CD8-positive, alpha-beta memory T cell (primary cell): ENCODE measurements around the gene ZNG1C. TPM values are rescaled to one million over a fixed set of nuclear protein-coding genes. Genes with fewer than 3 reads are reported as not detected.
A peak's percentile ranks its signal among the peaks of the same experiment; 100 is the strongest.
"Not testable (repeated sequence)": the region's sequence is repeated elsewhere in the genome, so short reads cannot be mapped to it uniquely, and the experiment has no call there.

Experiments
- CTCF ChIA-PET: fragments of 350-600 bp; sonication (Branson Sonifier 250); formaldehyde crosslinking; loops from one replicate; lab custom pipeline; 2021; ENCODE audit warnings: antibody characterized with exemption; lab: Charles Lee
- POLR2A ChIA-PET: fragments of 350-600 bp; sonication (Branson Sonifier 250); formaldehyde crosslinking; loops from one replicate; lab custom pipeline; 2021; ENCODE audit warnings: antibody characterized with exemption; lab: Charles Lee
- DNase-seq, 5 donors: peaks; one replicate each; pipeline versions ENCODE4 v3.0.0 to v3.0.0-alpha.2; 2020 to 2022; ENCODE audit warnings: mixed read lengths in 1 of 5
- H3K27ac ChIP-seq: one replicate; pipeline ENCODE4 v1.7.0; 2013; ENCODE audit warnings: low read depth, mild to moderate bottlenecking, low read length, moderate library complexity
- H3K27me3 ChIP-seq: 2 replicates; pipeline ENCODE4 v1.7.0; 2013; ENCODE audit warnings: low read length, mild to moderate bottlenecking; ENCODE audit not compliant: insufficient read depth, poor library complexity, severe bottlenecking
- H3K36me3 ChIP-seq: 2 replicates; pipeline ENCODE4 v1.7.0; 2013; ENCODE audit warnings: mild to moderate bottlenecking, low read length, moderate library complexity; ENCODE audit not compliant: insufficient read depth
- H3K4me1 ChIP-seq: 2 replicates; pipeline ENCODE4 v1.7.0; 2013; ENCODE audit warnings: mild to moderate bottlenecking, low read length, moderate library complexity; ENCODE audit not compliant: insufficient read depth
- H3K4me3 ChIP-seq: 2 replicates; pipeline ENCODE4 v1.7.0; 2013; ENCODE audit warnings: mild to moderate bottlenecking, low read length
- H3K9me3 ChIP-seq: 2 replicates; pipeline ENCODE4 v1.7.0; 2013; ENCODE audit warnings: mild to moderate bottlenecking, low read length
- H3K27ac Mint-ChIP-seq, 8 donors: one replicate each; pipeline ENCODE4 v1.8.0; 2020 to 2021; ENCODE audit warnings: mixed read lengths in 8 of 8, mild to moderate bottlenecking in 6 of 8, inconsistent platforms in 3 of 8, moderate library complexity in 3 of 8
- H3K27me3 Mint-ChIP-seq, 2 donors: one replicate each; pipeline ENCODE4 v1.8.0; 2020 to 2021; ENCODE audit warnings: mixed read lengths in 2 of 2, mild to moderate bottlenecking in 1 of 2, moderate library complexity in 1 of 2
- H3K36me3 Mint-ChIP-seq, 3 donors: one replicate each; pipeline ENCODE4 v1.8.0; 2020 to 2021; ENCODE audit warnings: mixed read lengths in 3 of 3, inconsistent platforms in 1 of 3, mild to moderate bottlenecking in 1 of 3
- H3K4me1 Mint-ChIP-seq, 3 donors: one replicate each; pipeline ENCODE4 v1.8.0; 2020 to 2021; ENCODE audit warnings: mixed read lengths in 3 of 3, inconsistent platforms in 1 of 3, mild to moderate bottlenecking in 1 of 3
- H3K4me3 Mint-ChIP-seq, 7 donors: one replicate each; pipeline ENCODE4 v1.8.0; 2020 to 2021; ENCODE audit warnings: mixed read lengths in 7 of 7, mild to moderate bottlenecking in 6 of 7, moderate library complexity in 4 of 7, inconsistent platforms in 2 of 7
- H3K9me3 Mint-ChIP-seq, 5 donors: one replicate each; pipeline ENCODE4 v1.8.0; 2020 to 2022; ENCODE audit warnings: mixed read lengths in 5 of 5, mild to moderate bottlenecking in 3 of 5, moderate library complexity in 2 of 5, inconsistent platforms in 1 of 5
- polyA plus RNA-seq: library from polyadenylated mRNA; unstranded; fragments of 300-500 nt; fragmentation: Illumina TruSeq; gene quantifications from one replicate; pipeline ENCODE4 v1.2.3, GENCODE V29; 2021
- total RNA-seq, 2 experiments: library from RNA; stranded (reverse); gene quantifications; one replicate each; pipeline ENCODE4 v1.2.3, GENCODE V29; 2021

ZNG1C gene
- total RNA-seq, result 10 to 100 TPM; 31.2 to 39.5 TPM
- polyA plus RNA-seq, result 25.6 TPM

DNA sequence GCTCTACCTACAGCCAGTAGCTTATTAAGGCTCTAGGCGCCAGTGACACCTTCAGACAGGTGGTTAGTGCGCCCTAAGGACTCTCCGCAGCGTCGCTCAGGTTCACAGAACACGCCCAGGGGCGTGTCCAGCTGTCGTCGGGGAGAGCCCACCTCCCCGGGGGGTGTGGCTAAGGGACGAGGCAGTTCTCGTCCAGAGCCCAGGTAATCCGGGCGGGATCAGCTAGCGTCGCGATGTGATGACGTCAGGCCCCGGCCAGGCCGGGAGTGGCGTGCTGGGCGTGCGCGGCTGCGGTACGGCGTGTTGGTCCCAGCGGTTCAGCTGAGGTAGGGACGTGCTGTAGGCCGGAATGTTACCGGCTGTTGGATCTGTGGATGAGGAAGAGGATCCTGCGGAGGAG lies at the start of gene ZNG1C:
TSS of gene ZNG1C (plus strand) at position 301 of the 400 bp plus-strand sequence. CDS start at position 350, 49 bp downstream.
- DNase-seq, H3K4me3 Mint-ChIP-seq, POLR2A ChIA-PET, H3K27ac Mint-ChIP-seq, CTCF ChIA-PET, H3K27me3 Mint-ChIP-seq, H3K27ac ChIP-seq, H3K4me1 Mint-ChIP-seq, H3K4me1 ChIP-seq, H3K9me3 Mint-ChIP-seq, H3K36me3 ChIP-seq, H3K36me3 Mint-ChIP-seq, H3K9me3 ChIP-seq, H3K27me3 ChIP-seq, H3K4me3 ChIP-seq: not testable (repeated sequence)

DNA sequence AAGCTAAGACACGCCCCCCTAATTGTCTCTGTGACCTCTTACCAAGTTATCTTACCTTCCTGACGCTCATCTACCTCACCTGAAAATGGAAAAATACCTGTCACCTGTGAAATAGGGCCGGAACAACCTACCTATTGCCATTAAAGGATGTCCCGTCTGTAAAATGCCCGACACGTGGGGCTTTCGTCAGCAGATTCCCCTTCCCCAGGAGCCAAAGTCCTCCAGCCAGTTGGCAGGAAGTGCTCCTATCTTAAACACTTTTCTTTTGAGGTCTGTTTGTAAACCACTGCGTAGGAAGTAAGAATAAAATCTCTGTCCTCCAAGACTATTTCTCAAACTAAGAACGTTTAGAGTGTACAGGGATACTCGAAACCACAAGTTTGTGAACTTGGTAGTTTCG lies 654 bp downstream of the ZNG1C start:
- H3K4me1 Mint-ChIP-seq, H3K9me3 ChIP-seq, CTCF ChIA-PET, H3K27ac Mint-ChIP-seq, H3K27me3 ChIP-seq, DNase-seq, H3K9me3 Mint-ChIP-seq, POLR2A ChIA-PET, H3K27ac ChIP-seq, H3K4me3 Mint-ChIP-seq, H3K36me3 ChIP-seq, H3K4me1 ChIP-seq, H3K4me3 ChIP-seq, H3K36me3 Mint-ChIP-seq, H3K27me3 Mint-ChIP-seq: not testable (repeated sequence)

DNA sequence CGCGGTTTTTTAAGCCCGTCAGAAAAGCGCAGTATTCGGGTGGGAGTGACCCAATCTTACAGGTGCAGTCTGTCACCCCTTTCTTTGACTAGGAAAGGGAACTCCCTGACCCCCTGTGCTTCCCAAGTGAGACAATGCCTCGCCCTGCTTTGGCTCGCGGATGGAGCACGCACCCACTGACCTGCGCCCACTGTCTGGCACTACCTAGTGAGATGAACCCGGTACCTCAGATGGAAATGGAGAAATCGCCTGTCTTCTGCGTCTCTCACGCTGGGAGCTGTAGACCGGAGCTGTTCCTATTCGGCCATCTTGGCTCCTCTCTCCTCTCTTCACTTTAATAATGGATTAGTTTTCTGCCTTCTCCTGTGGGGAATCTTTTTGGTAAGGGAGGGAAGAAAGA lies 39.3 kb downstream of the ZNG1C start:
- peak in 1 of 5 donors; percentile 1 for DNase-seq
- POLR2A ChIA-PET, H3K4me1 Mint-ChIP-seq, H3K27me3 ChIP-seq, H3K36me3 ChIP-seq, H3K4me3 Mint-ChIP-seq, H3K9me3 Mint-ChIP-seq, CTCF ChIA-PET, H3K27ac ChIP-seq, H3K9me3 ChIP-seq, H3K36me3 Mint-ChIP-seq, H3K4me3 ChIP-seq, H3K27me3 Mint-ChIP-seq, H3K27ac Mint-ChIP-seq, H3K4me1 ChIP-seq: not testable (repeated sequence)

DNA sequence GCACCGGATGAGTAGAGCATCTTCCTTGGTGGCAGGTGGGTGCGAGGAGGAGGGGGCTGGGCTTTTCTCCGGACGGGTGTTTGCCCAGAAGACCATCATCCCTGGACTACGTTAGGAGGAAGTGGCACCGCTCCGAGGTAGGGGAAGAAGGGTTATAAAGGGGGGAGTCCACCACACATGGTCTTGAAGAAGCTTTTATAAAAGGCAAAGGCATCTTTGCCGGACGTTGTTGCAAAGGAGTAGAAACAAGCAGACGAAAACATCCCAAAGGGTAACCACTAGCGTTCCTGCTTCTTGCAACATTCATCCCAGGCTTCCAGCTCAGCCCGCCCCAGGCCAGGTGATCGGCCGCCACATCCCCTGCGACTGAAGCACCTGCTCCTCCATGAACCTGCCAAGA lies 60.8 kb downstream of the ZNG1C start, which contains the start of gene FOXD4L3:
TSS of gene FOXD4L3 (plus strand) at position 301 of the 400 bp plus-strand sequence. CDS start at position 386, 85 bp downstream.
- H3K27ac Mint-ChIP-seq, H3K4me1 Mint-ChIP-seq, H3K27ac ChIP-seq, H3K4me1 ChIP-seq, POLR2A ChIA-PET, H3K4me3 Mint-ChIP-seq, H3K9me3 Mint-ChIP-seq, CTCF ChIA-PET, DNase-seq, H3K36me3 Mint-ChIP-seq, H3K27me3 ChIP-seq, H3K9me3 ChIP-seq, H3K4me3 ChIP-seq, H3K27me3 Mint-ChIP-seq, H3K36me3 ChIP-seq: not testable (repeated sequence)

DNA sequence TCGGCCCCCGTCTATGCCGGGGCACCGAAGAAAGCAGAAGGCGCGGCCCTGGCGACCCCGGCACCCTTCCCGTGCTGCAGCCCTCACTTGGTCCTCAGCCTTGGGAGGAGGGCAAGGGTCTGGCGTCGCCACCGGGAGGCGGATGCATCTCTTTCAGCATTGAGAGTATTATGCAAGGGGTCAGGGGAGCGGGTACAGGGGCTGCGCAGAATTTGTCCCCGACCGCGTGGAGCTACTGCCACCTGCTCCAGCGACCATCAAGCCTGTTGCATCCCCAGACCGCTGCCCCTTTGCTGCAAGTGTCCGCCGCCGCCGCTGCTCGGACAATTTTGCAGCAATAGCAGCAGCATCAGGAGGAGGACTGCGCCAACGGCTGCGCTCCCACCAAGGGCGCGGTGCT lies 62.0 kb downstream of the ZNG1C start:
- H3K27me3 Mint-ChIP-seq, H3K9me3 ChIP-seq, H3K36me3 ChIP-seq, H3K27ac ChIP-seq, H3K9me3 Mint-ChIP-seq, H3K27ac Mint-ChIP-seq, CTCF ChIA-PET, H3K4me3 Mint-ChIP-seq, H3K27me3 ChIP-seq, H3K4me1 Mint-ChIP-seq, H3K4me1 ChIP-seq, H3K36me3 Mint-ChIP-seq, H3K4me3 ChIP-seq, DNase-seq, POLR2A ChIA-PET: not testable (repeated sequence)

DNA sequence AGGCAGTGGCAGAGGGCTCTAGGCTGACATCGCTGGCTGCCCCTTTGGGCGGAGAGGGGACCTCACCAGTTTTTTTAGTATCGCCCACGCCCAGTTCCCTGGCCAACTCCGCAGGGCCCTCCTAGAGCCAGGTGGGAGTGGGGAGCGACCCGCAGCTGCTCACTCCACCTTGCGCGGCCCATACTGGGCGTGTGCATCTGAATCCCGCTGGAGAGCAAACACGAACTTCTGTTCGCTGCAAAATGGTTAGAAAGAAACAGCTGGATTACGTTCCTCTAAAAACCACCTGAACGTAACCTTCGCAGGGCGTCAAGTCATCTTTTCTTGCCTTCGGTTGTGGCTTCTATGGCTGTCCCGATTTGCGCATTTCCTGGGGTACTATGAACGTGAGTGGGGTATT lies 62.4 kb downstream of the ZNG1C start:
- H3K27ac Mint-ChIP-seq, H3K4me1 Mint-ChIP-seq, H3K36me3 ChIP-seq, H3K9me3 ChIP-seq, H3K4me3 ChIP-seq, H3K9me3 Mint-ChIP-seq, POLR2A ChIA-PET, H3K27me3 Mint-ChIP-seq, CTCF ChIA-PET, H3K36me3 Mint-ChIP-seq, H3K4me3 Mint-ChIP-seq, H3K27me3 ChIP-seq, H3K4me1 ChIP-seq, H3K27ac ChIP-seq, DNase-seq: not testable (repeated sequence)

DNA sequence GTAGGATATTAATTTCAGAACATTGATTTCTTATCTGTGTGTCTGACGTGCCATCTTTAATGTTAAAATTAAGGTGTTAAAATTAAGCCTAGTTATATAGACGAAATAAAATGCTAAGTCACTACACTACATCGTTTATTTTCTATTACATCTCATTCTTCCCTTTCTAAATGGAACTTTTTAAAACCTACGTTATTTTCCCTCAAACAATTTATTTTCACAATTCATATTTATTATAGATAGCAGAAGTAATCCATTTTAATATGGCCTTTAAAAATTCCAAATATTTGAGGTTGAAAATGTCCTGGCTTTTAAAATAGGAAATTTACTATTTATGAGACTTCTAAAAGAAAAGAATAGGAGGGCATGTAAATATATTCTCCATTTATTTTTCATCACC lies 63.0 kb downstream of the ZNG1C start:
- not testable (repeated sequence) for H3K36me3 ChIP-seq, H3K27ac Mint-ChIP-seq

DNA sequence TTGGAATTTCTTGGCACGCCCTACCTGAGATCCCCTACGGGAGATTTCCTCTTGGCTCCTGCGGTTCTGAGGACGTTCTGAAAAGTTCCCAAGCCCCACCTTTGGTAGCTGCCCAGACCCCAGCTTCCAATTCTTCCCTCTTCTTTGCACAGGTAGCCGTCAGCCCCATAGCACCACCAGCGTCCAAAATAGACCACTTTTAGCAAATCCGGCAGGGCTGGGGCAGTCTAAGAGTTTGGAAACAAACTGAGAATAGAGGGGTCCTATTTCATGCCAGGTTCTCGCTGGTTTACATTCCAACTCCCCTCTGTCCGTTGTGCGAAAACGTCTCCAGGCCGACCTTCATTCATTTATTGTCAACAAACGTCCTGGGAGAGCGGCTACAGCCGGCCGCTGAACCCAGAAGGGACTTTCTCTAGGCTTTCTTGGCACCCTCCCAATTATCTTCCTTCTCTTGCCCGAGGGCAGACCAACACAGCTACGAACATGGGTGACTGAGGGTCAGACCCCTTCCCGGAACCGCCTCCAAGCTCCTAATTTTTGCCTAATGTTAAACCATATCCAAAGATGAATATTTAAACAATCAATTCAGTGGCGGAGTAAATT lies 64.0 kb downstream of the ZNG1C start:
- H3K27me3 ChIP-seq, H3K4me1 ChIP-seq, H3K4me1 Mint-ChIP-seq, CTCF ChIA-PET, POLR2A ChIA-PET, H3K27ac ChIP-seq, H3K9me3 Mint-ChIP-seq, H3K4me3 Mint-ChIP-seq, H3K27ac Mint-ChIP-seq, H3K4me3 ChIP-seq, DNase-seq, H3K36me3 Mint-ChIP-seq, H3K36me3 ChIP-seq, H3K9me3 ChIP-seq, H3K27me3 Mint-ChIP-seq: not testable (repeated sequence)

More for the DNA sequence above, 63.0 kb downstream of the ZNG1C start:
- H3K27me3 ChIP-seq, H3K4me1 Mint-ChIP-seq, H3K9me3 Mint-ChIP-seq, POLR2A ChIA-PET, H3K4me3 ChIP-seq, H3K36me3 Mint-ChIP-seq, DNase-seq, CTCF ChIA-PET, H3K27me3 Mint-ChIP-seq, H3K27ac ChIP-seq, H3K4me1 ChIP-seq, H3K9me3 ChIP-seq, H3K4me3 Mint-ChIP-seq: not testable (repeated sequence)

DNA sequence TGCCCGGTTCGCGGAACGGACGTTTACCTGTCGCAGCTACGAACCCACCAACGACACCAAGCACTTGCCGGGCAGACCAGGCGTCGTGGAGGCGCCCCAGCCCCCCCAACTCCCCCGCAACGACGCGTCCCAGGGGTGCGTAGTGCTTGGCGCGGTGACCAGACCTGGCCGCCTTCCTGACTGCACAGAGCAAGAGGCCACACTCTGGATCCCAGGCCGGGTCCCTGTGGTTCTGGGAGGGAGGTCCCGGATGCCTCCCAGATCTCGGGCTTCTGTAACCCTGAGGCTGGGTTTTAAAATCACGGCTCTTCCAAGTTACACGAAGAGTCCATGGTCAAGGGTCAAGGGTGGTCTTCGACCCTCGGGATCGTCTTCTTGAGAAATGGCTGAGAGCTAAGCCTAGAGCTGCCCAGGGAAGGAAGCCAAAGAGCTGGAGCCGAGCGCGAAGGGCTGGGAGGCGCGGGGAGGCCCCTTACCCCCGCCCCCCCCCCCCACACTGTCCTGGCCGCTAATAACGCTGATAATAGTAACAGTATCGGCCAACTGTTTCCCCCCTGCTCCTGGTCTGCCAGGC lies 64.7 kb downstream of the ZNG1C start:
- POLR2A ChIA-PET, H3K27ac ChIP-seq, H3K27me3 ChIP-seq, CTCF ChIA-PET, H3K4me1 Mint-ChIP-seq, H3K27ac Mint-ChIP-seq, H3K36me3 ChIP-seq, H3K9me3 ChIP-seq, H3K4me1 ChIP-seq, H3K27me3 Mint-ChIP-seq, H3K9me3 Mint-ChIP-seq, H3K36me3 Mint-ChIP-seq, H3K4me3 ChIP-seq, H3K4me3 Mint-ChIP-seq, DNase-seq: not testable (repeated sequence)
